Activated T-helper 1 cell treated with anti-CD3 and anti-CD28 coated beads, Interleukin-12 subunit alpha, Interleukin-12 subunit beta, Interleukin-2, Interleukin-4 antibody, amounts not matched to agents 30 ng/mL and 10 ng/mL and 1 ng/mL, durations not matched to agents 14 hours and 24 hours and 36 hours (primary cell): Measurements from ENCODE around the gene SLC5A9. TPM values are rescaled to one million over a fixed set of nuclear protein-coding genes. Genes with fewer than 3 reads are reported as not detected.

Source experiments
- DNase-seq: peaks from one replicate; pipeline ENCODE4 v3.0.0; 2021; ENCODE audit warnings: low spot score
- H3K27ac Mint-ChIP-seq: one replicate; pipeline ENCODE4 v1.8.0; 2021; ENCODE audit warnings: mild to moderate bottlenecking, mixed read lengths
- H3K27me3 Mint-ChIP-seq: one replicate; pipeline ENCODE4 v1.8.0; 2022; ENCODE audit warnings: mild to moderate bottlenecking, moderate library complexity, mixed read lengths; ENCODE audit not compliant: insufficient read depth
- H3K36me3 Mint-ChIP-seq: one replicate; pipeline ENCODE4 v1.8.0; 2021; ENCODE audit warnings: low read depth, mixed read lengths
- H3K4me1 Mint-ChIP-seq: one replicate; pipeline ENCODE4 v1.8.0; 2021; ENCODE audit warnings: low read depth, mixed read lengths
- H3K4me3 Mint-ChIP-seq: one replicate; pipeline ENCODE4 v1.8.0; 2021; ENCODE audit warnings: mild to moderate bottlenecking, moderate library complexity, mixed read lengths
- H3K9me3 Mint-ChIP-seq: one replicate; pipeline ENCODE4 v1.8.0; 2021; ENCODE audit warnings: mixed read lengths
- intact Hi-C: fragments of 100-400 bp; cut with micrococcal nuclease; formaldehyde crosslinking; loops from one replicate; pipeline ENCODE4 v1.15.1; 2024
- total RNA-seq: library from RNA; stranded (reverse); gene quantifications from 2 replicates; pipeline ENCODE4 v1.2.3, GENCODE V29; 2022

SLC5A9 gene
- total RNA-seq, 1 donor from 2014 or later = not detected

DNA sequence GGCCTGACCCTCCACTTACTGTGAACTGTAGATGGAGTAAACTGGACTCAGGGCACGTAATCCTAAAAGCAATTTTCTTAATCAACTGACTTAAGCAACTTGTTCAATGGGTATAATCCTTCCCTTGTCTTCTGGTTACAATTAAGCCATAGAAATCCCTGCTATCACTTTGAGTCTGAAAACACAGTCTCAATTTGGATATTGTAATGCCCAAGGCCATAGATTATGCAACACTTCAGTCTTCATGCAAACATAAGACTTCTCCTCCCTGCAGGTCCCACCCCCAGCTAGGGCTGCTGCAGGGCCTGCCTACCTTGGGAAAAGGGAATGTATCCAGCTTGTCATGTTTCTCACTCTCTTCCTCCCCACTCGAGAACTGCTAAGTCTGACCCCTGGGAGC lies 6.2 kb upstream of the SLC5A9 start:
- no peaks in the 10 kb centered on the region for H3K9me3 Mint-ChIP-seq
- no peak overlapping the region for H3K4me3 Mint-ChIP-seq
- H3K36me3 Mint-ChIP-seq = no peaks in the 10 kb centered on the region
- H3K27ac Mint-ChIP-seq = no peak overlapping the region
- peaks cover 6% of the 10 kb centered on the region for H3K27me3 Mint-ChIP-seq
- DNase-seq = no peak
- intact Hi-C loops = no loop called here
- no peaks in the 10 kb centered on the region for H3K4me1 Mint-ChIP-seq

DNA sequence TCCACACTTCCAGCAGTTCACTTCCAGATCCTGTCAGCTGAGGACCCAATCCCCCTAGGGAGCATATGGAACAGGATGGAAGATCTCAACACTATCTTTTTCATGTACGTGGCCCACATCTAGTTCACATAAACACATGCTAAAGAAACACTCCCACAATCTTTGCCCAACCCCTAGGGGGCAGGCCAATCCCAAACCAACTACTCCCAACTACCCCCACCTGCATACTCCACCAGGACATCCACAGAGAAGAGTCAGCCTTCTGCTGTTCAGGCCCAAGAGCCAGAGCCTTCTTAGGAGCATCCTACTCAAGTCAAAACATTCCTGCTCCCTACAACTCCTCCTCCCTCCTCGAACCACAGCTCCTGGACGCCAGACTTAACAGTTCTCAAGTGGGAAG lies 5.6 kb upstream of the SLC5A9 start:
- H3K27ac Mint-ChIP-seq = no peak overlapping the region
- DNase-seq = no peak
- peaks cover 6% of the 10 kb centered on the region for H3K27me3 Mint-ChIP-seq
- H3K36me3 Mint-ChIP-seq = no peaks in the 10 kb centered on the region
- H3K9me3 Mint-ChIP-seq = no peaks in the 10 kb centered on the region
- intact Hi-C loops = no loop called here
- no peak overlapping the region for H3K4me3 Mint-ChIP-seq
- H3K4me1 Mint-ChIP-seq = no peaks in the 10 kb centered on the region

DNA sequence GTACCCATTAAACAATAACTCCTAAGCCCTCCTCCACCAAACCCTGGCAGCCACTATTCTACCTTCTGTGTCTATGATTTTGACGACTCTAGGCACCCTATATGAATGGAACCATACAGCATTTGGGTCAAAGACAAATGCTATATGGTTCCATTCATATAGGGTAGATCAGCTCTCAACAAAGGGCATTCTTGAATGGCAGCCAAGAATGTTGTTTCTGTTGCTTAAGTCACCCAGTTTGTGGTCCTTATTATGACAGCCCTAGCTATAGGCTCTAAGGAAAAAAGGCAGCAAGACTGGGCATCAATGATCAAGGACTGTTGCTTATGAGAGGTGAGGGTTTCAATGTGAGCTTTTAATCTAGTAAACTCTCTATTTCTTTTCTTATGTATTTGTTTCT lies 4.7 kb upstream of the SLC5A9 start:
- Mint-ChIP-seq H3K4me1 (no peaks in the 10 kb centered on the region), H3K27ac (no peak overlapping the region), H3K9me3 (no peaks in the 10 kb centered on the region), H3K4me3 (no peak overlapping the region), H3K36me3 (no peaks in the 10 kb centered on the region), H3K27me3 (peaks cover 6% of the 10 kb centered on the region)
- intact Hi-C loops = no loop called here
- DNase-seq = no peak

DNA sequence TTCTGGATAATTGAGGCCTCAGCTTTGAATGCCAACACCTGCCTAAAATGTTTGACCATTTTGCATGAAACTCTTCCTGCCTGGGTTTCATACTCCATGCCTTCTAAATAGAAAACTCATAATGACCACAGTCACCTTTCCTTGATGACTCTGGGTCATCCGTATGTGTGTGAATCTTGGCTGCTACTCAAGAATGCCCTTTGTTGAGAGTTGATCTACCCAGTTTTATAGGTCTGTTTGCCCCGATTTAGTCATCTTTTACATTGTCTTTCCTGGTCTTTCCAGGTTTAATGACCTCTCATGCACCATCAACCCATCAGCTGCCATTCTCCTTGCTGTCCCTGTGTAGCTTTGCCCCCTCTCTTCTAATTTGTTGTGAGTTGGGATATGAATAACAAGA lies 2.7 kb upstream of the SLC5A9 start:
- Mint-ChIP-seq H3K36me3 (no peaks in the 10 kb centered on the region), H3K27ac (no peak overlapping the region), H3K4me1 (no peaks in the 10 kb centered on the region), H3K27me3 (peaks cover 3% of the 10 kb centered on the region), H3K4me3 (no peak overlapping the region), H3K9me3 (no peaks in the 10 kb centered on the region)
- intact Hi-C loops = no loop called here
- no peak for DNase-seq

DNA sequence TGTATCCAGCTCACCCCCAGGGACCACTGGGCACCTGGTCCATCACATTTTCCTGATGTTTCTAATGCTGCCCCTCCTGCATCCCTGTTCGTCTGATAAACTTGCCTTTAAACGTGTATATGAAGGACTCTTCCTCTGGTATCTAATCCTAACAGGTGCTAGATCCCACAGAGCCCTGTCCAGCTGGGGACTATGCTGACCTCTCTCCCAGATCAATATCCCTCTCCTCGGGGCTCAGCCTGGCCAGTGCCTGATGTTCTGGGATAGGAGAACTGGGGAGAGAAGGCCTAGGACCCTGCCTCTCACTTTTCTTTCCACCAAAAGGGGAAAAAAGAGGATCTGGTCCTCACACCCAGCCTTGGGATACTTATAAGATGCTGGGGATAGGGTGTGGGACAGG lies 1.4 kb upstream of the SLC5A9 start:
- DNase-seq = no peak
- Mint-ChIP-seq H3K4me3 (no peak overlapping the region), H3K36me3 (no peaks in the 10 kb centered on the region), H3K9me3 (no peaks in the 10 kb centered on the region), H3K27ac (no peak overlapping the region), H3K27me3 (peaks cover 3% of the 10 kb centered on the region), H3K4me1 (no peaks in the 10 kb centered on the region)
- intact Hi-C loops = no loop called here

DNA sequence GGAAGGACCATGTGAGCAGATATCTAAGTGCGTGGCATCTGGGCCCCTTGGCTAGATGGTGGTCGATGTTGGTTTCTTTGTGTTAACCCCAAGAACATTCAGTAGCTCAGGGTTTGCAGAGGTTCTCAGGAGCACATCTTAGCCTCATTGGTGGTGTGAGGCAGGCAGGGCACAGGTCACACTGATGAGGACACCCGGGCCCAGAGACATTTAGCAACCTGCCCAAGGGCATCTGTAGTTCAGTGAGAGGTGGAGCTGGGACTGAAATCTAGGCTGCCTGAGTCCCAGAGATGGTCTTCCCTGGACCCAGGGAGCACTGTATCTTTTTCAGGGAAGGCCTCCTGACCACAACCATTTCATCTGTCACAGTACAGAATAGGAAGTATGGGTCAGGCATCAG lies 859 bp upstream of the SLC5A9 start:
- H3K27me3 Mint-ChIP-seq = peaks cover 3% of the 10 kb centered on the region
- no peak for DNase-seq
- no peak overlapping the region for H3K27ac Mint-ChIP-seq
- no peaks in the 10 kb centered on the region for H3K36me3 Mint-ChIP-seq
- no peaks in the 10 kb centered on the region for H3K9me3 Mint-ChIP-seq
- no peak overlapping the region for H3K4me3 Mint-ChIP-seq
- intact Hi-C loops = no loop called here
- H3K4me1 Mint-ChIP-seq = no peaks in the 10 kb centered on the region

DNA sequence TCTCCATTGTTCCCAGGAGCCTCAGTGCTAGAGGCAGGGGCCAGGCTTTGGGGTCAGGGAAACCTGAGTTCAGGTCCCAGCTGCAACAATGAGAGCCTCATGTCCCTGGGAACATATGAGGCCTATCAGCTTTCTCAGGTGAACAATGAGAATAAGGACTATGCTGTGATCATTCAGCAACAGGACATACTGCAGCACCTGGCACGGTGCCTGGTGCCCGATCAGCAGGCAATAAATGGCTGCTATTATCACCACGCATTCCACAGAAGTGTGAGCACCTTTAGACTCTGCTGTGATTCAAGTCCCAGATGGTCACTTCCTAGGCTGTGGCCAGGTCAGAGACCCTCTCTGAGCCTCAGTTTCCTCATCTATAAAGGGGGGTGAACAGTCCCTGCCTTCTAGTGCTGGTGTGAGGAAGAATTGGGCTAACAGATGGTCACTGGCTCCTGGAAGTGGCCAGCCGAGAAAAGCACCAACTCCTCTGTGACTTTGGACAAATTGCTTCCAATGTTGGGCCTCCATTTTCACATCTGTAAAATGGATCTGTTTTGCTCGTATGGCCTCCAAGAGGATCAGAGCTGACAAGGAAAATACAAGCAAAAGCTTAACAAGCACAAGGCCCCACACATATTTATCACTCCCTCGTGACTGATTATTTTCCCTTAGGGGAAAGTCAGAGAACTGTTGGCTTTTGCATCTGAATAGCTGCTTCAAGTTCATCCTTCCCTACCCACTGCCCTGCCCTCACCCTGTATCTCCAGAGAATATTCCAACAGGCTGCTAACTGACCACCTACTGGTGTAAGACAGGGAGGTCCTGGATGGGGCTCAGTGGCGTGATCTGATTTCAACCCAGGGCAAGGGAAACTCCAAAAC lies 1.1 kb downstream of the SLC5A9 start:
- no peaks in the 10 kb centered on the region for H3K36me3 Mint-ChIP-seq
- H3K4me1 Mint-ChIP-seq = no peaks in the 10 kb centered on the region
- H3K4me3 Mint-ChIP-seq = no peak overlapping the region
- H3K9me3 Mint-ChIP-seq = no peaks in the 10 kb centered on the region
- no peaks in the 10 kb centered on the region for H3K27me3 Mint-ChIP-seq
- intact Hi-C loops = no loop called here
- no peak overlapping the region for H3K27ac Mint-ChIP-seq
- DNase-seq = no peak

DNA sequence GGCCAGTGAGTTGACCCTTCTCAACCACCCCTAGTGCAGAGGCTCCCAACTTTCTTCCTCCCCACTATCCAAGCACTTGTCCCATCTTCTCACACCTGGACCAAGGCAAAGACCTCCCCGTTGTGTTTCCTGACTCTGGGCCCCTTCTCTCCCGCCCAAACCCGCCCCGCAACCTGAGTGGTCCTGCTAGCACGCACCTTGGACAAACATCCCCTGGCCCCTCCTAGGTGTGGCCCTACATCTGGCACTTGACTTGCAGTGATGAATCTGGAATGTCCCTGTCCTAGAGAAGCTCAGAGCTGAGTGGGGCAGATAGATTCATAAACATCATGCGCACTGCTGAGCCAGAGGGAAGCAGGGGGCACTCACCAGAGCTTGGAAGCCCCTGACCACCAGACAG lies 2.3 kb downstream of the SLC5A9 start:
- intact Hi-C loops = no loop called here
- Mint-ChIP-seq H3K36me3 (no peaks in the 10 kb centered on the region), H3K4me1 (no peaks in the 10 kb centered on the region)

DNA sequence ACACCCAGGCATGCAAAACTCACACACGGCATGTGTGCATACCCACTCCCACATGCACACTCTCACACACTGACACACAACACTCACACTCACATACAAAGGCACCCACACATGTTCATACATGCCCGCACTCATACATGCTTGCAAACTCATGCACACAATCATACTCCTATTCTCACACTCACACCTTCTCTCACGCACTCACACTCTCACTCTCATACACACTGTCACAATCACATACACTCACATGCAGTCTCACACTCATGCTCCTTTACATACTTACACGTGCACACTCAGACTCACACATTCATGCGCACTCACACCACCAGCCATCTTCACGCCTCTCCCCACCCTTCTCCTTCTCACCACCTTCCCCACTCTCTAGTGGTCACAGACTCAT lies 3.1 kb downstream of the SLC5A9 start:
- H3K4me3 Mint-ChIP-seq = no peak overlapping the region
- H3K4me1 Mint-ChIP-seq = no peaks in the 10 kb centered on the region
- no peaks in the 10 kb centered on the region for H3K9me3 Mint-ChIP-seq
- intact Hi-C loops = no loop called here
- DNase-seq = no peak
- no peak overlapping the region for H3K27ac Mint-ChIP-seq
- H3K27me3 Mint-ChIP-seq = no peaks in the 10 kb centered on the region
- no peaks in the 10 kb centered on the region for H3K36me3 Mint-ChIP-seq

More for the DNA sequence above, 2.3 kb downstream of the SLC5A9 start:
- Mint-ChIP-seq H3K27ac (no peak overlapping the region), H3K27me3 (no peaks in the 10 kb centered on the region), H3K4me3 (no peak overlapping the region), H3K9me3 (no peaks in the 10 kb centered on the region)
- no peak for DNase-seq

DNA sequence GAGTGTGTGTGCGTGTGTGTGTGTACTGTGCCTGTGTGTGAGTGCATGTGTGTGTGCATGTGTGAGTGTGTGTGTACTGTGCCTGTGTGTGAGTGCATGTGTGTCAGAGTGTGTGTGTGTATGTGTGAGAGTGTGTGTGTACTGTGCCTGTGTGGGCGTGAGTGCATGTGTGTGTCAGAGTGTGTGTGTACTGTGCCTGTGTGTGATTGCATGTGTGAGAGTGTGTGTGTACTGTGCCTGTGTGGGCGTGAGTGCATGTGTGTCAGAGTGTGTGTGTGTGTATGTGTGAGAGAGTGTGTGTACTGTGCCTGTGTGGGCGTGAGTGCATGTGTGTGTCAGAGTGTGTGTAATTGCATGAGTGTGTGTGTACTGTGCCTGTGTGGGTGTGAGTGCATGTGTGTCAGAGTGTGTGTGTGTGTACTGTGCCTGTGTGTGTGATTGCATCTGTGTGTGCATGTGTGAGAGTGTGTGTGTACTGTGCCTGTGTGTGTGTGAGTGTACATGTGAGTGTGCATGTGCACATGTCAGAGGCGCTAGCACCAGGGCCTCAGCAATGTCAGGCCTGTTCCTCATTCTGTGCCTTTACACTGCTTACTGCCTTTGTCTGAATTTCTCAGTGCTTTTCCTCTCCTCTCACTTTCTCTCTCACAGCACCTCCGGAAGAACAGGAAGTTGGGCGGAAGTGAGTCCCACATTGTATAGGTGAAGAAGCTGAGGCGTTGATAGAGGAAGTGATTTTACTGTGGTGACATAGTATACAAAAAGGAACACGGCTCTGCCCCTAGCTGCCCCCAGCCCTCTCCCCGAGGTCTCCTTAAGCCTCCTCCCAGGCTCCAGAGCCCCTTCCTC lies 4.9 kb downstream of the SLC5A9 start:
- no peaks in the 10 kb centered on the region for H3K4me1 Mint-ChIP-seq
- no peaks in the 10 kb centered on the region for H3K36me3 Mint-ChIP-seq
- intact Hi-C loops = no loop called here
- H3K27ac Mint-ChIP-seq = no peak overlapping the region
- DNase-seq = peak; percentile 3
- H3K9me3 Mint-ChIP-seq = no peaks in the 10 kb centered on the region
- H3K27me3 Mint-ChIP-seq = no peaks in the 10 kb centered on the region
- H3K4me3 Mint-ChIP-seq = no peak overlapping the region

DNA sequence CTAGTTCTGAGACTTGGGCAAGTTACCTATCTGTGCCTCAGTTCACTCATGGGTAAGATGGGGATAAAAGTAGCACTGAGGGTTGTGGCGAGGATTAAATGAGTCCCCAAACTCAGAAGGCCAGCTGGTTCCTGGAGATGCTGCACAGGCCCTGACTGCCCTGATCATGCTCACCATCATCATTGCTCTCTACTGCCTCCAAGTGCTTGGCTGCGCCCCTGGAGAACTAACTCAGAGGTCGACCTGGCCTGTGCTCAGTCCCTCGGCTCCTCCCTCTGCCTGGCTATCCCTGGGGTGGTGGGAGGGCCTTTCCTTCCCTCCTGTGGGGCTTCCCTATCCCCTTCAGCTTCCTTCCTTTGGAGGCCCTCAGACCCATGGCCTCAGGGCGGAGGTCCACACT lies 5.6 kb downstream of the SLC5A9 start:
- Mint-ChIP-seq H3K27ac (no peak overlapping the region), H3K36me3 (no peaks in the 10 kb centered on the region), H3K27me3 (no peaks in the 10 kb centered on the region), H3K4me1 (no peaks in the 10 kb centered on the region), H3K4me3 (no peak overlapping the region), H3K9me3 (no peaks in the 10 kb centered on the region)
- no peak for DNase-seq
- intact Hi-C loops = no loop called here

DNA sequence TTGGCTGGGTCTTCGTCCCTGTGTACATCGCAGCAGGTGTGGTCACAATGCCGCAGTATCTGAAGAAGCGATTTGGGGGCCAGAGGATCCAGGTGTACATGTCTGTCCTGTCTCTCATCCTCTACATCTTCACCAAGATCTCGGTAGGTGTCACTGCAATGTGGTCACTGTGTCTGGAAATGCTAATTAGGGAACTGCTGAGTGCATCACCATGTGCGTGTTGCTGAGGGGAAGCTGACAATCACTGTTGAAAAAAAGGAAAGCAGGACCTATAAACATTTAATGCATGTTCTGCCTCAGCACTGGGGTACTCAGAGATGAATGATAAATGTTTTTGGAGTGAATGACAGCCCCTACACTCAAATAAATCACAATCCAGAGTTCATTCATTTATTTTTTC lies 6.8 kb downstream of the SLC5A9 start:
- H3K4me1 Mint-ChIP-seq = no peaks in the 10 kb centered on the region
- H3K4me3 Mint-ChIP-seq = no peak overlapping the region
- H3K27me3 Mint-ChIP-seq = no peaks in the 10 kb centered on the region
- H3K36me3 Mint-ChIP-seq = no peaks in the 10 kb centered on the region
- no peak for DNase-seq
- H3K27ac Mint-ChIP-seq = no peak overlapping the region
- no peaks in the 10 kb centered on the region for H3K9me3 Mint-ChIP-seq
- intact Hi-C loops = no loop called here

DNA sequence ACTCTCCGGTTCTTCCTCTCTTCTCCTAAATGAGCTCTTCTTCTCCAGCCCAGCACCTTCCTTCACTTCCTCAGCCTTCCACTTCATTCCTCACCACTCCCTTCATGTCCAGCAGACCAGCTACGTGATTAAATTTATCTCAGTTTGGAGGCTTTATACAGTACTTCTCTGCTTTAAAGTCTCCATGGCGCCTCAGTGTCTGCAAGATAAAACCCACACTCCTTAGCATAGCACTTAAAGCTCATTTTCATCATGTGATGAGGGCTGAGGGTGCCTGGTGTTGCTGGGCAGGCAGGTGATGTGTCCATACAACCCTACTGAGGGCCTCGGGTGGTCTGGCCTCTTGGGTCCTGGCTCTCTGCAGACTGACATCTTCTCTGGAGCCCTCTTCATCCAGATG lies 7.7 kb downstream of the SLC5A9 start:
- Mint-ChIP-seq H3K9me3 (no peaks in the 10 kb centered on the region), H3K27me3 (peaks cover 2% of the 10 kb centered on the region), H3K4me3 (no peak overlapping the region), H3K4me1 (no peaks in the 10 kb centered on the region), H3K36me3 (no peaks in the 10 kb centered on the region), H3K27ac (no peak overlapping the region)
- intact Hi-C loops = no loop called here
- DNase-seq = no peak
